Thyroid gland (tissue), 4 donors: ENCODE measurements around the gene FKBP11.

Experiments used
- POLR2A ChIP-seq, 2 donors: fragments of 450-650 bp; IDR thresholded peaks; one replicate each; pipeline ENCODE4 v1.6.1; 2017; ENCODE audit warnings: antibody characterized with exemption in 2 of 2, mild to moderate bottlenecking in 2 of 2, moderate library complexity in 1 of 2
- TF ChIP-seq, protein P1 (sequence below), 6 experiments: fragments of 200-600 bp in 3 of 6; fragments of 450-650 bp in 3 of 6; sonication (generic) in 3 of 6; IDR thresholded peaks; one replicate each; pipeline ENCODE4 v1.5.1; 2016 to 2019; ENCODE audit warnings: antibody characterized with exemption in 6 of 6, mild to moderate bottlenecking in 2 of 6, inconsistent platforms in 1 of 6, moderate library complexity in 1 of 6

DNA sequence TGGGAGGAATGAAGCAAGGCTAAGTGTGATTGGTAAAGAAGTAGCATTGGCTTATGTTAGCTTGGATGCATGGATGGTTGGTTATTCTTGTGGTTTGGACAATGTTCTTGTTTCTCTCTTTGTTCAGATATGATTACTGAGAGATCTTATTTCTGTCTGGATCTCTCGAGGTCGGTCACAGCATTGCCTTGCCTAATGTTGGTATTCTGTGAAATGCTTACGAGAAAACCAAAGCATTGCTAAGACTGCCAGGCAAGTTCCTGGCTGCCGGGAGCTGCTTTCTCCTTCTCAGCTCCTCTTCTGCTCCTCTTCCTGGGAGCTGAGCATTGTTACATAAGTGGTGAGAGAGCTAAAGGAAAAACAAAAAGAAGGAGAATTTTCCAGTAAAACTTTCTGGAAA is 52.2 kb downstream of the FKBP11 start:
- TF ChIP-seq, protein P1, sequence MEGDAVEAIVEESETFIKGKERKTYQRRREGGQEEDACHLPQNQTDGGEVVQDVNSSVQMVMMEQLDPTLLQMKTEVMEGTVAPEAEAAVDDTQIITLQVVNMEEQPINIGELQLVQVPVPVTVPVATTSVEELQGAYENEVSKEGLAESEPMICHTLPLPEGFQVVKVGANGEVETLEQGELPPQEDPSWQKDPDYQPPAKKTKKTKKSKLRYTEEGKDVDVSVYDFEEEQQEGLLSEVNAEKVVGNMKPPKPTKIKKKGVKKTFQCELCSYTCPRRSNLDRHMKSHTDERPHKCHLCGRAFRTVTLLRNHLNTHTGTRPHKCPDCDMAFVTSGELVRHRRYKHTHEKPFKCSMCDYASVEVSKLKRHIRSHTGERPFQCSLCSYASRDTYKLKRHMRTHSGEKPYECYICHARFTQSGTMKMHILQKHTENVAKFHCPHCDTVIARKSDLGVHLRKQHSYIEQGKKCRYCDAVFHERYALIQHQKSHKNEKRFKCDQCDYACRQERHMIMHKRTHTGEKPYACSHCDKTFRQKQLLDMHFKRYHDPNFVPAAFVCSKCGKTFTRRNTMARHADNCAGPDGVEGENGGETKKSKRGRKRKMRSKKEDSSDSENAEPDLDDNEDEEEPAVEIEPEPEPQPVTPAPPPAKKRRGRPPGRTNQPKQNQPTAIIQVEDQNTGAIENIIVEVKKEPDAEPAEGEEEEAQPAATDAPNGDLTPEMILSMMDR (IDR thresholded peaks at IDR 0.05), result no peak
- no peak for TF ChIP-seq POLR2A (IDR thresholded peaks at IDR 0.05)
